Measurements from ENCODE around the gene PDE4C. TPM values are rescaled to one million over a fixed set of nuclear protein-coding genes. Genes with fewer than 3 reads are reported as not detected.
A peak's percentile ranks its signal among the peaks of the same experiment; 100 is the strongest.

The PDE4C gene
- total RNA-seq, 3 donors from 2014 or later = 2.5 to 7.7 (median 6.2) TPM

- intact Hi-C loops (cut with DNase I, micrococcal nuclease) = loop anchor here in 1 of 2 donors (10.0 kb wide), 1 partner anchor 48 kb away; the partner anchor contains the start of gene RAB3A
- ATAC-seq = no peak
- H3K36me3 ChIP-seq (ENCODE audit: low read depth) = no peaks in the 10 kb centered on the region
- TF ChIP-seq, protein P1, sequence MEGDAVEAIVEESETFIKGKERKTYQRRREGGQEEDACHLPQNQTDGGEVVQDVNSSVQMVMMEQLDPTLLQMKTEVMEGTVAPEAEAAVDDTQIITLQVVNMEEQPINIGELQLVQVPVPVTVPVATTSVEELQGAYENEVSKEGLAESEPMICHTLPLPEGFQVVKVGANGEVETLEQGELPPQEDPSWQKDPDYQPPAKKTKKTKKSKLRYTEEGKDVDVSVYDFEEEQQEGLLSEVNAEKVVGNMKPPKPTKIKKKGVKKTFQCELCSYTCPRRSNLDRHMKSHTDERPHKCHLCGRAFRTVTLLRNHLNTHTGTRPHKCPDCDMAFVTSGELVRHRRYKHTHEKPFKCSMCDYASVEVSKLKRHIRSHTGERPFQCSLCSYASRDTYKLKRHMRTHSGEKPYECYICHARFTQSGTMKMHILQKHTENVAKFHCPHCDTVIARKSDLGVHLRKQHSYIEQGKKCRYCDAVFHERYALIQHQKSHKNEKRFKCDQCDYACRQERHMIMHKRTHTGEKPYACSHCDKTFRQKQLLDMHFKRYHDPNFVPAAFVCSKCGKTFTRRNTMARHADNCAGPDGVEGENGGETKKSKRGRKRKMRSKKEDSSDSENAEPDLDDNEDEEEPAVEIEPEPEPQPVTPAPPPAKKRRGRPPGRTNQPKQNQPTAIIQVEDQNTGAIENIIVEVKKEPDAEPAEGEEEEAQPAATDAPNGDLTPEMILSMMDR (IDR thresholded peaks at IDR 0.05) = no peak
- H3K4me1 ChIP-seq (ENCODE audit: low read depth) = peaks cover 19% of the 10 kb centered on the region
- no peak overlapping the region for H3K4me3 ChIP-seq
- no peak for DNase-seq
- H3K9me3 ChIP-seq = no peaks in the 10 kb centered on the region
Measured at GRCh38 chr19:18252370-18252717, 26.1 kb upstream of the PDE4C start.

- Histone ChIP-seq H3K4me1 (ENCODE audit: low read depth) (peaks cover 19% of the 10 kb centered on the region), H3K36me3 (ENCODE audit: low read depth) (no peaks in the 10 kb centered on the region), H3K4me3 (no peak overlapping the region), H3K9me3 (no peaks in the 10 kb centered on the region)
- peak; percentile 66 to 88 (median 82) for DNase-seq
- peak; percentile 53 for ATAC-seq
- TF ChIP-seq, protein P1 (IDR thresholded peaks at IDR 0.05) = peak; percentile 86
- intact Hi-C loops (cut with DNase I, micrococcal nuclease) = loop anchor here in 1 of 2 donors (10.0 kb wide), 1 partner anchor 47 kb away; the partner anchor contains the start of gene RAB3A
Measured at GRCh38 chr19:18251587-18252369, 25.5 kb upstream of the PDE4C start.

DNA sequence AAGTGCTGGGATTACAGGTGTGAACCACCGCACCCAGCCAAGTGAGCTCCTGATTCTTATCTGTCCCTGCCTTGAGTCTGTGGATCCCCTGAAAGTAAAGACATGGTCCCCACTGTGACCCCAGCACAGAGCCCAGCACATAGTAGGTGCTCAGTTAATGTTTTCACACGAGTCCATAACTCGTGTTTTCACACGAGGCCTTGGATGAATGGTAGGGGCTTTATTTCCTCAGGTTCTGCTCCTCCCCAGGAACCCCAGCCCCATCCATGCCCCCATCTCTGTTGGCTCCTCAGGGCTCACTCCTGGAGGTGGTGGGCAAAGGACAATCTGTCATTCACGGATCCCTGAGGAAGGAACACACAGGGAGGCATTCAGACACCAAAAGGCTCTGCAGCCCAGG, 23.6 kb upstream of the PDE4C start:
- Histone ChIP-seq H3K36me3 (ENCODE audit: low read depth) (no peaks in the 10 kb centered on the region), H3K4me3 (no peak overlapping the region), H3K4me1 (ENCODE audit: low read depth) (peaks cover 10% of the 10 kb centered on the region), H3K9me3 (no peaks in the 10 kb centered on the region)
- ATAC-seq (no peak), DNase-seq (no peak)
- intact Hi-C loops (cut with DNase I, micrococcal nuclease) = loop anchor here (5.0 to 10.0 kb wide), 2 partner anchors 38 to 45 kb away; partner anchors contain the start of gene RAB3A (in 1 of the 2)
- TF ChIP-seq, protein P1 (IDR thresholded peaks at IDR 0.05) = no peak

- TF ChIP-seq, protein P1 (IDR thresholded peaks at IDR 0.05) = no peak
- Histone ChIP-seq H3K4me3 (no peak overlapping the region), H3K4me1 (ENCODE audit: low read depth) (no peaks in the 10 kb centered on the region), H3K9me3 (no peaks in the 10 kb centered on the region), H3K36me3 (ENCODE audit: low read depth) (no peaks in the 10 kb centered on the region)
- ATAC-seq = no peak
- DNase-seq = no peak
- intact Hi-C loops (cut with DNase I, micrococcal nuclease) = loop anchor here in 1 of 2 donors (5.0 kb wide), 1 partner anchor 33 kb away; no protein-coding TSS in a partner anchor
Measured at GRCh38 chr19:18245297-18245696, 19.1 kb upstream of the PDE4C start.

DNA sequence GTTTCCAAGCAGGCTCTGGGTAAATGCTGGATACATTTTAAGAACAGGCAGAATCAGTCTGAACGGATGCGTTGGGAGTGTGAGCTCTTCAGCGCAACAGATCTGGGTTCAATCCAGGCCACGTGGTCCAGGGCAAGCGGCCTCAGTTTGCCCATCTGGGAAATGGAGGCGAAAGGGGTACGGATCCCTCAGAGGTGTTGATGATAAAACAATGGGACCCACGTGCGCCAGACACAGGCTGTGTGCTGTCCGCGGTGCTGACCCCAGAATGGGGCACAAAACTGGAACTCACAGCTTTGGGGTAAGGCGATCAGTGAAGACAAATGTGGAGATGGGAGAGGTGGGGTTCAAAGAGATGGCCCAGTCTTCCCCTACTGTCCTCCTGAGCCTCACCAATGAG, 13.1 kb upstream of the PDE4C start:
- H3K4me3 ChIP-seq = no peak overlapping the region
- no peaks in the 10 kb centered on the region for H3K9me3 ChIP-seq
- intact Hi-C loops (cut with DNase I, micrococcal nuclease) = no loop called here
- TF ChIP-seq, protein P1 (IDR thresholded peaks at IDR 0.05) = no peak
- no peaks in the 10 kb centered on the region for H3K4me1 ChIP-seq (ENCODE audit: low read depth)
- ATAC-seq (no peak), DNase-seq (no peak)
- H3K36me3 ChIP-seq (ENCODE audit: low read depth) = no peaks in the 10 kb centered on the region
